Measurements from ENCODE around the gene ATG2A. TPM values are rescaled to one million over a fixed set of nuclear protein-coding genes. Genes with fewer than 3 reads are reported as not detected.

ATG2A gene
- total RNA-seq, 1 donor from 2014 or later: 16.3 TPM

- no peaks in the 10 kb centered on the region for H3K9me3 Mint-ChIP-seq (ENCODE audit: low read depth)
- H3K36me3 Mint-ChIP-seq (ENCODE audit: low read depth): peaks cover 8% of the 10 kb centered on the region
- H3K27me3 Mint-ChIP-seq (ENCODE audit: low read depth): no peaks in the 10 kb centered on the region
- H3K4me3 Mint-ChIP-seq (ENCODE audit: unreplicated experiment): peak overlapping the region; percentile 98
- H3K4me1 Mint-ChIP-seq (ENCODE audit: low read depth): peaks cover 53% of the 10 kb centered on the region
- H3K27ac Mint-ChIP-seq (ENCODE audit: unreplicated experiment): peak overlapping the region; percentile 95
- peak; percentile 90 for DNase-seq (ENCODE audit: low spot score)
- no peak for TF ChIP-seq CTCF (IDR thresholded peaks at IDR 0.05)
Observed at GRCh38 chr11:64877390-64878222, 39.4 kb downstream of the ATG2A start.

GRCh38 chr11:64876835-64877341 is 40.1 kb downstream of the ATG2A start:
- peak overlapping the region; percentile 98 for H3K4me3 Mint-ChIP-seq (ENCODE audit: unreplicated experiment)
- H3K27ac Mint-ChIP-seq (ENCODE audit: unreplicated experiment): peak overlapping the region; percentile 95
- H3K27me3 Mint-ChIP-seq (ENCODE audit: low read depth): no peaks in the 10 kb centered on the region
- H3K9me3 Mint-ChIP-seq (ENCODE audit: low read depth): no peaks in the 10 kb centered on the region
- peaks cover 11% of the 10 kb centered on the region for H3K36me3 Mint-ChIP-seq (ENCODE audit: low read depth)
- DNase-seq (ENCODE audit: low spot score): peak; percentile 92
- no peak for TF ChIP-seq CTCF (IDR thresholded peaks at IDR 0.05)
- H3K4me1 Mint-ChIP-seq (ENCODE audit: low read depth): peaks cover 51% of the 10 kb centered on the region

- H3K36me3 Mint-ChIP-seq (ENCODE audit: low read depth): peaks cover 12% of the 10 kb centered on the region
- H3K27ac Mint-ChIP-seq (ENCODE audit: unreplicated experiment): peak overlapping the region; percentile 95
- TF ChIP-seq CTCF (IDR thresholded peaks at IDR 0.05): no peak
- no peaks in the 10 kb centered on the region for H3K9me3 Mint-ChIP-seq (ENCODE audit: low read depth)
- no peak for DNase-seq (ENCODE audit: low spot score)
- peaks cover 57% of the 10 kb centered on the region for H3K4me1 Mint-ChIP-seq (ENCODE audit: low read depth)
- H3K4me3 Mint-ChIP-seq (ENCODE audit: unreplicated experiment): peak overlapping the region; percentile 98
- no peaks in the 10 kb centered on the region for H3K27me3 Mint-ChIP-seq (ENCODE audit: low read depth)
Observed at GRCh38 chr11:64876229-64876750, 40.7 kb downstream of the ATG2A start.

DNA sequence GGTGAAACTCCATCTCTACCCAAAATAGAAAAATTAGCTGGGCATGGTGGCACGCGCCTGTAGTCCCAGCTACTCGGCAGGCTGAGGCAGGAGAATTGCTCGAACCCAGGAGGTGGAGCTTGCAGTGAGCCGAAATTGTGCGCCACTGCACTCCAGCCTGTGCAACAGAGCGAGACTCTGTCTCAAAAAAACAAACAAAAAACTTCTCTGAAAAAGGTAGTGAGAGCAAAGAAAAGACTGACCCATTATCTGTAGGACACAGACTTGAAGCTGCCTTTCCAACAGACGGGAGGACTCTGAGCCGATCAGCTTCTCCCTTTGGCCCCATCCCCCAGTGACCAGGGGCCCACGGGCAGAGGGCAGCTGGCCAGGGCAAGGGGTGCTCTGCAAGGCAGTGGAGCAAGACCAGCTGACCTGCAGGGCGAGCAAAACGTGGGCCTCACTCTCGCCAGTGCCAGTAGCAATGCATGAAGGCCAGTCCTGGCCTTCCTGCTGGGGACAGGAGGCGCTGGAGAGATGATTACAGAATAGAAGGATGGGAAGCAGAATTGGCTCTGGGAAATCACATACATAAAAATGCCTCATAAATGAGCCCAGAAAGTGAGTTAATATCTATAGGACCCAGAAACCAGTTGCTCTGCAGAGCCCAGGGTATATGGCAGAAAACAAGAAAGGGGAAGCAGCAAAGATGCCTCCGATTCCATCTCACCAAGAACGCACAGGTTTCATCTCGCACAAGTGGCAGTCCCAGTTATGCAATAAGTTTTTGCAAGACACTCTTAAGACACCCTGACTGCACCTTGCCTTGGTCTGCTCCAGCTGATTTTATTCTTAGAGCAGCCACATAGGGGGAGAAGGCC is 41.4 kb downstream of the ATG2A start:
- peaks cover 14% of the 10 kb centered on the region for H3K36me3 Mint-ChIP-seq (ENCODE audit: low read depth)
- H3K4me3 Mint-ChIP-seq (ENCODE audit: unreplicated experiment): peak overlapping the region; percentile 98
- H3K4me1 Mint-ChIP-seq (ENCODE audit: low read depth): peaks cover 64% of the 10 kb centered on the region
- DNase-seq (ENCODE audit: low spot score): no peak
- no peaks in the 10 kb centered on the region for H3K9me3 Mint-ChIP-seq (ENCODE audit: low read depth)
- TF ChIP-seq CTCF (IDR thresholded peaks at IDR 0.05): peak; percentile 32
- peak overlapping the region; percentile 95 for H3K27ac Mint-ChIP-seq (ENCODE audit: unreplicated experiment)
- no peaks in the 10 kb centered on the region for H3K27me3 Mint-ChIP-seq (ENCODE audit: low read depth)

Measured in chondrocyte (in vitro differentiated cells).